Mucosa of stomach (tissue), 1 donor: ENCODE results near the gene ARID1A.
"Not testable (repeated sequence)": the region's sequence is repeated elsewhere in the genome, so short reads cannot be mapped to it uniquely, and the experiment has no call there.

Experiments
- H3K27me3 ChIP-seq: one replicate; pipeline ENCODE4 v1.7.0; 2013; ENCODE audit warnings: mild to moderate bottlenecking, low read length; ENCODE audit not compliant: control insufficient read depth, insufficient read depth
- H3K36me3 ChIP-seq: one replicate; pipeline ENCODE4 v1.7.0; 2013; ENCODE audit warnings: low read length; ENCODE audit not compliant: control insufficient read depth, insufficient read depth
- H3K4me1 ChIP-seq: one replicate; pipeline ENCODE4 v1.7.0; 2013; ENCODE audit warnings: mild to moderate bottlenecking, low read length; ENCODE audit not compliant: control insufficient read depth, insufficient read depth
- H3K4me3 ChIP-seq: one replicate; pipeline ENCODE4 v1.7.0; 2013; ENCODE audit warnings: low read length
- H3K9ac ChIP-seq: one replicate; pipeline ENCODE4 v1.7.0; 2013; ENCODE audit warnings: mild to moderate bottlenecking, low read length, moderate library complexity
- H3K9me3 ChIP-seq: one replicate; pipeline ENCODE4 v1.7.0; 2013; ENCODE audit warnings: mild to moderate bottlenecking, low read length, moderate library complexity; ENCODE audit not compliant: control insufficient read depth
- donor health status: Pancreatic carcinoma.

Gene ARID1A

DNA sequence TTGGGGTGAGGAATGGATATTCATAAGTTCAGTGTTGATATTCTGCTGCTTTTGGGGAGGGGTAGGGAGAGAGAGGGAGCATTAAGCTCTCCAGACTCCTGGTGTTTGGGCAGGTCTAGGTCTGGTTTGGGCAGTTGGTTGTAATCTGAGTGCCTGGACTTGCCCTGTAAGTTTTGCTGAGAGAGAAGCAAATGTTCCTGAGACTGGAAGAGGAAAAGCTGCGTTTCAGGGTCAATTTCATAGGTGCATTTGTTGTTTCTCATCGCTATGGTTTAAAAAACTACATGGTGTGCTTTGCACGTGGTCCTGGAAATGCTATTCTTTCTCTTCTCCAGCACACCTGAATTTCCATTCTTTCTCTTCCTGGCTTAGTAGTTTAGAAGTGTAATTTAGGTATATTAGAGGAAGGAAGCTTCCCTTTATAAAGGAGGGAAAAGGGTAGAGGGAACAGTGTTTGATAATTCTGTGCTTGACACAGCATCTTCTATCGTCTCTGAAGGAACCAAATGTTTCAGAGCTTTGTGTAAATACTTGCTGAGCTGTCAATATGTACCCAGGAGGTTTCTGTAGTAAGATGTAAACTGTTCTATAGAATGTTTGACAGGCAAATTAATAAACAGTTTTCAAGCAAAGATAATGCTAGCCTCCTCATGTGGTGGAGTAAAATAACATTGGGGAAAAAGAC is 6.3 kb downstream of the ARID1A start:
- no peak overlapping the region for H3K4me3 ChIP-seq
- no peaks in the 10 kb centered on the region for H3K36me3 ChIP-seq
- H3K9ac ChIP-seq, result no peak overlapping the region
- H3K27me3 ChIP-seq, result no peaks in the 10 kb centered on the region
- no peaks in the 10 kb centered on the region for H3K9me3 ChIP-seq
- peaks cover 85% of the 10 kb centered on the region for H3K4me1 ChIP-seq

DNA sequence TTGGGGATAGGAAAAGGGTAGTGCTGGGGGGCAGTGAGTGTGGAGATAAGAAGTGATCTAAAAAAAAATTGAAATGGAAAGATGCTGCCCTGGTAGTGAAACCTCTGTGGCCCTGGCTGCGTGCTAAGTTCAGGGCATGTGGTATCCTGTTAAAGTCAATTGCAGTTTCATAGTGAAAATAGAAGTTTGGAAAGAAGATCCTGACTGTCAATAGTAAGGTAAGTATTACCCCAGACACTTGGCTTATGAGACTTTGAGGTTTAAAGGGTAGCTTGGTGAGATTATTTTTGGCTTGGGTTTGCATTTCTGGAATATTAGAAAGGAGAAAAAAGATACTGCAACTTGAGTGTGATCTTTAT is 6.8 kb downstream of the ARID1A start:
- Histone ChIP-seq H3K36me3 (no peaks in the 10 kb centered on the region), H3K4me3 (no peak overlapping the region), H3K9ac (no peak overlapping the region), H3K4me1 (peaks cover 85% of the 10 kb centered on the region), H3K27me3 (no peaks in the 10 kb centered on the region), H3K9me3 (no peaks in the 10 kb centered on the region)

DNA sequence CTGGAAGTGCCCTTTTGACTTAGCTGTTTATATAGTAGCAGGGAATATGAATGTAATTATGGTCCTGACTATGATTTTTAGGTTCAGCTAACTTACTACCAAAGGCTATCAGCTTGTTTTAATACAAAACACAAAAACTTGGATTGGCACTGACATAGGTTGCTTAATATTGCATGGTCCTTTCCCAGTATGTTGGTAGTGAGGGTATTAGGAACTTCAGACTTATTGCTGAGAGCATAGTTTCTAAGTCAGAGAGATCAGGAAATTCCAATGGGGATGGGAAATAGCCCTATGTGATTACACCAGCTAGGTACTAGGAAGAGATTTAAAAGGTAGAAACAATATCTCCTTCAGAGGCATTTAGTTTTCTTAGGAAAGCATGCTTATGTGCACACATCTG is 7.7 kb downstream of the ARID1A start:
- Histone ChIP-seq H3K4me1 (peaks cover 85% of the 10 kb centered on the region), H3K9ac (no peak overlapping the region), H3K4me3 (no peak overlapping the region), H3K9me3 (no peaks in the 10 kb centered on the region), H3K36me3 (no peaks in the 10 kb centered on the region), H3K27me3 (no peaks in the 10 kb centered on the region)

DNA sequence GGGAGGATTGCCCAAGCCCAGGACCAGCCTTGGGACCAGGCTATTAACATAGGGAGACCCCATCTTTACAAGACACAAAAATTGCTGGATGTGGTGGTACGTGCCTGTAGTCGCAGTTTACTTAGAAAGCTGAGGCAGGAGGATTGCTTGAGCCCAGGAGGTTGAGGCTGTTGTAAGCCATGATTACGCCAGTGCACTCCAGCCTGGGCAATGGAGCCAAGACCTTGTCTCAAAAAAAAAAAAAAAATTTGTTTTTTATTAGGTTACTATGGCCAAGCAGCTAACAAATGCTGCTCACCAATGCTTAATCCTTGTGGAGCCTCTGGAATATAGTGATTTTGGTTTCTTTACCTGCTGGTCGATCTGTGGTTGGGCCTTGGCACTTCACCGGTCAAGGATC is 8.8 kb downstream of the ARID1A start:
- H3K9me3 ChIP-seq, result no peaks in the 10 kb centered on the region
- no peak overlapping the region for H3K9ac ChIP-seq
- H3K4me3 ChIP-seq, result no peak overlapping the region
- no peaks in the 10 kb centered on the region for H3K36me3 ChIP-seq
- no peaks in the 10 kb centered on the region for H3K27me3 ChIP-seq
- H3K4me1 ChIP-seq, result peaks cover 74% of the 10 kb centered on the region

DNA sequence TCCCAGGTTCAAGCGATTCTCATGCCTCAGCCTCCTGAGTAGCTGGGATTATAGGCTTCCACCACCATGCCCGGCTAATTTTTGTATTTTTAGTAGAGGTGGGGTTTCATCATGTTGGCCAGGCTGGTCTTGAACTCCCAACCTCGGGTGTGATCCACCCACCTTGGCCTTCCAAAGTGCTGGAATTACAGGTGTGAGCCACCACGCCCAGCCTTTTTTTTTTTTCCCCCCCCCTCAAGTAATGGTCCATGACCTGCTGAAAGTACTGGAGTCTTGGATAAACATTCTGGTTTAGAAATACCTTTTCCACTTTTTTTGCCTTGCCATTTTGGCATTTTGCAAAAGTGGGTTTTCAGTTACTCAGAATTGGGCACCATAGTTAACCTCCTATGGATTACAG is 9.4 kb downstream of the ARID1A start:
- not testable (repeated sequence) for H3K27me3 ChIP-seq, H3K4me3 ChIP-seq, H3K9me3 ChIP-seq, H3K36me3 ChIP-seq, H3K9ac ChIP-seq
- peaks cover 68% of the 10 kb centered on the region for H3K4me1 ChIP-seq

DNA sequence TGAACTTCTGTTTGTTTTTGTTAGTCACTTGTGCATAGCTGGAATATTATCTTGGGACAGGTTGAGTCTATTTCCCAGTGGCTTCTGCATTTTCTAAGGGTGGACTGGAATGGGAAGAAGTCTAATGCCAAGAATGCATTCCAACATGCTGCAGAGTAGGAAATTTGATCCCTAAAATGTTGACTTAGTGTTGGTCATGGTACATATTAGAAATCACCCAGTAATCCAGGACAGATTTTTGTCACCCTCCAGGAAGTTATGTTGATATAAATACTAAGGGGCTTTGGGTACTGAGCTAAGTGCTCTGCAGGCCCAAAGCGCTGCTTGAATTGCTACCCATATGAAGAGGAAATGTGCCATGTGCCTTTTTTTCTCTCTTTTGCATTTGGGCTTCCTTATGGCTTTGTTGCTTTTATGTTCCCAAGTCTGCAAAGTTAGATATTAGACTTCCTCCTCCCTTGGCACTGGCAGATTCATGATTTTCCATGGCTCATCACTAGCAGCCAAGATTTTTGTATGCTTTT is 10.0 kb downstream of the ARID1A start:
- Histone ChIP-seq H3K4me1 (peaks cover 62% of the 10 kb centered on the region), H3K4me3 (no peak overlapping the region), H3K9ac (no peak overlapping the region)

DNA sequence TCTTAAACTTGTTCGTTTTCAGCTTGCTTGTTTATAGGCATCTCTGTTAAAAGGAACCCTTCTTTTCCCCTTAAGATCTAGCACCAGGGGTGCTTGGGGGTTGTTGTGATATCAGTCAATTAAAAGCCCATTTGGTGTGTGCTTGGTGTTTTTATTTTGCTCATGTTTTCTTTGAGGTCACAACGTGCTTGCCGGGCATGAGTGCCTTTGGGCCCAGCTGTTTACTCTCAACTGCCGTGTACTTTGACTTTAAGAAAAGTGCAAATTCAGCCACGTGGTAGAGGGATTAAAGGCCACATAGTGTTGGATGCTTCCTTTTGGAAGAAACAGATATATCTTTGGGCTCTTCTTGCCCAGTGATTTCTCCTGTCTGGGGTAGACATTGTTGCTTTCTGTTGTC is 10.5 kb downstream of the ARID1A start:
- H3K4me3 ChIP-seq, result no peak overlapping the region
- peaks cover 57% of the 10 kb centered on the region for H3K4me1 ChIP-seq
- H3K9ac ChIP-seq, result no peak overlapping the region
- no peaks in the 10 kb centered on the region for H3K9me3 ChIP-seq
- no peaks in the 10 kb centered on the region for H3K36me3 ChIP-seq
- no peaks in the 10 kb centered on the region for H3K27me3 ChIP-seq

More for the DNA sequence above, 10.0 kb downstream of the ARID1A start:
- no peaks in the 10 kb centered on the region for H3K36me3 ChIP-seq
- no peaks in the 10 kb centered on the region for H3K27me3 ChIP-seq
- H3K9me3 ChIP-seq, result no peaks in the 10 kb centered on the region

DNA sequence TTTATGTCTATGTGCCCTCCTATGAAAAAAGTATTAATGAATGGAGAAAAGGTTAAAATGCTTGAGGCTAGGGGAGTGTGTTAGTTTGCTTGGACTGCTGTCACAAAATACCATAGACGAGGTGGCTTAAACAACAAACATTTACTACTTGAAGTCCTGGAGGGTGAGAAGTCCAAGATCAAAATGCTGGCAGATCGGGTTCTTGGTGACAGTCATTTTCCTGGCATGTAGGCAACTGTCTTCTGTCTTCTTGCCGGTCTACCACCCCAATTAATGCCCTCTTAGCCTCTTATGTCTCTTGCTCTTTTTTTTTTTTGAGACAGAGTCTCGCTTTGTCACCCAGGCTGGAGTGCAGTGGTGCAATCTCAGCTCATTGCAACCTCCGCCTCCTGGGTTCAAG is 15.0 kb downstream of the ARID1A start:
- H3K27me3 ChIP-seq, result no peaks in the 10 kb centered on the region
- H3K9ac ChIP-seq, result no peak overlapping the region
- H3K4me3 ChIP-seq, result no peak overlapping the region
- no peaks in the 10 kb centered on the region for H3K36me3 ChIP-seq
- no peaks in the 10 kb centered on the region for H3K9me3 ChIP-seq
- peaks cover 14% of the 10 kb centered on the region for H3K4me1 ChIP-seq

DNA sequence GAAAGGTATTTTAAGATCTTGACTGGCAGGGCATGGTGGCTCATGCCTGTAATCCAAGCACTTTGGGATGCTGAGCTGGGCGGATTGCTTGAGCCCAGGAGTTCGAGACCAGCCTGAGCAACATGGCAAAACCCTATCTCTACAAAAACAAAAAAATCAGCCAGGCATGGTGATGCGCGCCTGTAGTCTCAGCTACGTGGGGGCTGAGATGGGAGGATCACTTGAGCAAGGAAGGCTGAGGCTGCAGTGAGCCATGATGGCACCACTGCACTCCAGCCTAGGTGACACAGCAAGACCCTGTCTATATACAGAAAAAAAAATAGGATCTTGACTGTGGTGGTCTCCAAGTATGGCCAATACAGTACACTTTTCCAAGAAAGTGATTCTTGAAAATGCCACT is 16.0 kb downstream of the ARID1A start:
- no peaks in the 10 kb centered on the region for H3K9me3 ChIP-seq
- no peak overlapping the region for H3K4me3 ChIP-seq
- no peak overlapping the region for H3K9ac ChIP-seq
- peaks cover 11% of the 10 kb centered on the region for H3K4me1 ChIP-seq
- H3K27me3 ChIP-seq, result no peaks in the 10 kb centered on the region
- H3K36me3 ChIP-seq, result no peaks in the 10 kb centered on the region

DNA sequence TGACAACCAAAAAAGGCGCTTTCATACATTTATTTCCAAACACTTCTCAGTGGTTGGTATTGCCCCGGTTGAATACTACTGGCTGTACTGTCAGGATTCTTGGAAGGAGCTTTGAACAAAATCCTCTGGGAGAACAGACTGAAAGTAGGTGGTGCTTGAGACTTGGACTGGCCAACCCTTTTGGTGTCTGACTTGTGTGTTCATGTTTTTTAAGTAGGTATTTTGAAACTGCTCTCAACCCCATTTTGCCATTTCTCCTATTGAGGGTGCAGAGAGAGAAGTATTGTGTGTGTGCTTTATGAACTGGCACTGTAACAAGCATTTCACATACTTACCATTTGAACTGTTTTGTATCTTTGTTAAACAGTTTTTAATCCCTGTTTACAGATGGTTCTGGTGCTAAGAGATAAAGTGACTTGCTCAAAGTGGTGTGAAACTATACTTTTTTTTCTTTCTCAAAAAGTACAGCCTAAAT is 21.2 kb downstream of the ARID1A start:
- Histone ChIP-seq H3K9ac (no peak overlapping the region), H3K4me1 (peaks cover 29% of the 10 kb centered on the region), H3K4me3 (no peak overlapping the region), H3K27me3 (no peaks in the 10 kb centered on the region), H3K9me3 (no peaks in the 10 kb centered on the region), H3K36me3 (no peaks in the 10 kb centered on the region)

DNA sequence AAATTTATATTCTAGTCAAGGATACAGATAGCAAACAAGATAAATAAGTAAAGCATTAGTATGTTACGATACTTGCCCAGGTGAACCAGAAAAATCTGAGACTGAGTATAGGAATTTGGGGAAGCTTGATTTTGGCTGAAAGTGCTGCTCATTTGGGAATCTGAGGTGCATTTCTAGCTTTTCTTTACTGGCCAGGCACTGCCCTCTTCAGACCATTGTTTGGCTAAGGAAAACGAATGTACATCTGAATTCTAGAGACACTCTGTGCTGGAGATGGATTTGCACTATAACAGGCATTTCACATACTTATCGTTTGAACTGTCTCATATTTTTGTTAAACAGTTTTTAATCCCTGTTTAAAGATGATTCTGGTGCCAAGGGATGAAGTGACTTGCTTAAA is 23.4 kb downstream of the ARID1A start:
- Histone ChIP-seq H3K4me3 (no peak overlapping the region), H3K9ac (no peak overlapping the region), H3K27me3 (no peaks in the 10 kb centered on the region), H3K9me3 (no peaks in the 10 kb centered on the region), H3K36me3 (no peaks in the 10 kb centered on the region), H3K4me1 (peaks cover 45% of the 10 kb centered on the region)

DNA sequence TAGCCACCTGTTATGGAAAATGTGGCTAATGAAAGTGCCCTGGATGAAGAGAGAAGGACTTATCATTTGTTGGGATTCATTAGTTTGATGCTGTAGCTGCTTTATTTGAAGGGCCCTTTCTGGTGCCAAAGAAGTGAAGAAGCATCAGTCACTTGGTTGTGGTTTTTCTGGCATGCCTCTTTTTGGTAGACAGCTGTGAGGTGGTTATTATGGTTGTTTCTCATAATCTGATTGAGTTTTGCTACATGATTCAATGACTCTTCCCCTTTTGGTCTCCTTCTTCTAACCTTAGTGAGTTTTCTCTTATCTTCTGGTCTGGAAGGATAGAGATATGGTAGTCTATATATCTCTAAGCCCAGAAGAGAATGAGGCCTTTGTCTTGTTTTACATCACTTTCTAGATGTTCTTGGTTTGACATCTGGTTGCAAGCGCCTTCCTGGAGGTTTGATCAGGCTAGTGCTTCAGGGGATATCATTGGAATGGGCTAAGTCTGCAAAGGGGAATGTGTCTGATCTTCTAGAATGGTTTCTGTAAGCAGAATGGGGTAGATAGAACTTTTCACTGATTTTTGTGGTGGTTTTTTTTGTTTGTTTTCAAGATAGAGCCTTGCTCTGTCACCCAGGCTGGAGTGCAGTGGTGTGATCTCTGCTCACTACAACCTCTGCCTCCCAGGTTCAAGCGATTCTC is 26.0 kb downstream of the ARID1A start:
- peaks cover 49% of the 10 kb centered on the region for H3K4me1 ChIP-seq
- no peaks in the 10 kb centered on the region for H3K36me3 ChIP-seq
- H3K9ac ChIP-seq, result no peak overlapping the region
- H3K4me3 ChIP-seq, result no peak overlapping the region
- no peaks in the 10 kb centered on the region for H3K27me3 ChIP-seq
- H3K9me3 ChIP-seq, result no peaks in the 10 kb centered on the region
